SU-DHL-6 (cell line): ENCODE data around the gene STK32A.

Experiments used
- H2AFZ ChIP-seq: fragments of 200-600 bp; sonication (generic); 2 replicates; pipeline ENCODE4 v1.6.1; 2014; ENCODE audit warnings: low read depth, mild to moderate bottlenecking, moderate library complexity, mixed read lengths, antibody characterized with exemption, low read length; ENCODE audit not compliant: severe bottlenecking
- H3F3A ChIP-seq: fragments of 200-600 bp; shearing (Covaris generic); 2 replicates; pipeline ENCODE4 v1.6.0; 2016; ENCODE audit warnings: antibody characterized with exemption, mild to moderate bottlenecking; ENCODE audit not compliant: insufficient read depth
- H3K27ac ChIP-seq: fragments of 200-600 bp; sonication (generic); 2 replicates; pipeline ENCODE4 v1.5.1; 2016; ENCODE audit warnings: low read depth, mild to moderate bottlenecking, low read length, moderate library complexity, mixed read lengths
- H3K27me3 ChIP-seq: fragments of 200-600 bp; sonication (generic), shearing (Covaris generic); 2 replicates; pipeline ENCODE4 v1.6.0; 2014; ENCODE audit warnings: mild to moderate bottlenecking, low read length
- H3K36me3 ChIP-seq: fragments of 200-600 bp; sonication (generic); 2 replicates; pipeline ENCODE4 v1.6.1; 2014; ENCODE audit warnings: mild to moderate bottlenecking, low read length, mixed read lengths
- H3K4me2 ChIP-seq: fragments of 300-600, 200-600 bp; shearing (Covaris generic), sonication (generic); 2 replicates; pipeline ENCODE4 v1.6.0; 2014; ENCODE audit warnings: low read length, low read depth, mild to moderate bottlenecking; ENCODE audit not compliant: poor library complexity, severe bottlenecking
- H3K4me3 ChIP-seq: fragments of 200-600 bp; sonication (generic); 2 replicates; pipeline ENCODE4 v1.5.1; 2014; ENCODE audit warnings: antibody characterized with exemption, low read length, mild to moderate bottlenecking, mixed read lengths; ENCODE audit not compliant: insufficient read depth, poor library complexity, severe bottlenecking
- H3K79me2 ChIP-seq: fragments of 200-600 bp; sonication (generic); 2 replicates; pipeline ENCODE4 v1.6.1; 2014; ENCODE audit warnings: mild to moderate bottlenecking, low read length, moderate library complexity; ENCODE audit not compliant: insufficient read depth
- H3K9ac ChIP-seq: fragments of 200-600 bp; sonication (generic); 2 replicates; pipeline ENCODE4 v1.7.0; 2014; ENCODE audit warnings: mild to moderate bottlenecking, low read length
- H3K9me2 ChIP-seq: fragments of 200-600 bp; sonication (generic); replicated peaks from 2 replicates; pipeline ENCODE4 v1.6.1; 2014; ENCODE audit warnings: low read length; ENCODE audit not compliant: insufficient read depth
- H3K9me3 ChIP-seq: fragments of 200-600 bp; sonication (generic); 2 replicates; pipeline ENCODE4 v1.6.1; 2014; ENCODE audit warnings: low read length, mixed read lengths; ENCODE audit not compliant: insufficient read depth
- H4K20me1 ChIP-seq: fragments of 200-600 bp; sonication (generic); 2 replicates; pipeline ENCODE4 v1.6.1; 2014; ENCODE audit warnings: low read depth, mild to moderate bottlenecking, antibody characterized with exemption, low read length, moderate library complexity, mixed read lengths
- CTCF ChIP-seq: fragments of 200-600 bp; sonication (generic); IDR thresholded peaks from one replicate; pipeline ENCODE4 v1.5.1; 2017; ENCODE audit warnings: antibody characterized with exemption, mild to moderate bottlenecking, low read length, moderate library complexity; ENCODE audit not compliant: insufficient read depth, poor library complexity, severe bottlenecking
- EZH2phosphoT487 ChIP-seq: fragments of 200-600 bp; sonication (generic), shearing (Covaris generic); conservative IDR thresholded peaks from 2 replicates; pipeline ENCODE4 v1.6.1; 2018; ENCODE audit warnings: mild to moderate bottlenecking, antibody characterized with exemption, low read length, moderate library complexity, mixed read lengths

The STK32A gene

GRCh38 chr5:147384346-147385193 is 149.7 kb downstream of the STK32A start:
- Histone ChIP-seq H3K4me2 (no peak overlapping the region), H2AFZ (no peak overlapping the region), H3K9ac (no peak overlapping the region), H3K9me3 (no peaks in the 10 kb centered on the region), H3K9me2 (no peaks in the 10 kb centered on the region), H4K20me1 (no peaks in the 10 kb centered on the region), H3K36me3 (no peaks in the 10 kb centered on the region), H3K79me2 (no peaks in the 10 kb centered on the region), H3F3A (no peaks in the 10 kb centered on the region), H3K27ac (no peak overlapping the region), H3K27me3 (no peaks in the 10 kb centered on the region), H3K4me3 (no peak overlapping the region)
- TF ChIP-seq CTCF (no peak), EZH2phosphoT487 (no peak)

- H3K9ac ChIP-seq, result no peak overlapping the region
- no peak for TF ChIP-seq EZH2phosphoT487
- no peak for TF ChIP-seq CTCF
- no peak overlapping the region for H3K27ac ChIP-seq
- H3K4me2 ChIP-seq, result no peak overlapping the region
- no peak overlapping the region for H3K4me3 ChIP-seq
- no peaks in the 10 kb centered on the region for H3K36me3 ChIP-seq
- H3K27me3 ChIP-seq, result no peaks in the 10 kb centered on the region
- H3K9me2 ChIP-seq, result no peaks in the 10 kb centered on the region
- no peaks in the 10 kb centered on the region for H3K9me3 ChIP-seq
- no peaks in the 10 kb centered on the region for H4K20me1 ChIP-seq
- no peaks in the 10 kb centered on the region for H3K79me2 ChIP-seq
- no peaks in the 10 kb centered on the region for H3F3A ChIP-seq
- no peak overlapping the region for H2AFZ ChIP-seq
These were observed 152.3 kb downstream of the STK32A start for GRCh38 chr5:147387109-147387508.

- Histone ChIP-seq H3K27me3 (no peaks in the 10 kb centered on the region), H3K4me3 (no peak overlapping the region), H3K36me3 (no peaks in the 10 kb centered on the region), H3K9me2 (no peaks in the 10 kb centered on the region), H3F3A (no peaks in the 10 kb centered on the region), H2AFZ (no peak overlapping the region), H3K9ac (no peak overlapping the region), H3K79me2 (no peaks in the 10 kb centered on the region), H4K20me1 (no peaks in the 10 kb centered on the region), H3K27ac (no peak overlapping the region), H3K4me2 (no peak overlapping the region), H3K9me3 (no peaks in the 10 kb centered on the region)
- no peak for TF ChIP-seq EZH2phosphoT487
- no peak for TF ChIP-seq CTCF
These were observed 153.6 kb downstream of the STK32A start for GRCh38 chr5:147388184-147389108.
